HG03139 (cell line): ENCODE data around the gene SUPT4H1.

Experiments used
- ATAC-seq: cut with Tn5 transposase; IDR thresholded peaks from one replicate; pipeline ENCODE4 v1.9.1; 2021; ENCODE audit not compliant: unreplicated experiment

Gene SUPT4H1

GRCh38 chr17:58330997-58331814, 20.8 kb downstream of the SUPT4H1 start:
- ATAC-seq, result no peak

- no peak for ATAC-seq
These were observed 21.4 kb downstream of the SUPT4H1 start for GRCh38 chr17:58330538-58330996.

DNA sequence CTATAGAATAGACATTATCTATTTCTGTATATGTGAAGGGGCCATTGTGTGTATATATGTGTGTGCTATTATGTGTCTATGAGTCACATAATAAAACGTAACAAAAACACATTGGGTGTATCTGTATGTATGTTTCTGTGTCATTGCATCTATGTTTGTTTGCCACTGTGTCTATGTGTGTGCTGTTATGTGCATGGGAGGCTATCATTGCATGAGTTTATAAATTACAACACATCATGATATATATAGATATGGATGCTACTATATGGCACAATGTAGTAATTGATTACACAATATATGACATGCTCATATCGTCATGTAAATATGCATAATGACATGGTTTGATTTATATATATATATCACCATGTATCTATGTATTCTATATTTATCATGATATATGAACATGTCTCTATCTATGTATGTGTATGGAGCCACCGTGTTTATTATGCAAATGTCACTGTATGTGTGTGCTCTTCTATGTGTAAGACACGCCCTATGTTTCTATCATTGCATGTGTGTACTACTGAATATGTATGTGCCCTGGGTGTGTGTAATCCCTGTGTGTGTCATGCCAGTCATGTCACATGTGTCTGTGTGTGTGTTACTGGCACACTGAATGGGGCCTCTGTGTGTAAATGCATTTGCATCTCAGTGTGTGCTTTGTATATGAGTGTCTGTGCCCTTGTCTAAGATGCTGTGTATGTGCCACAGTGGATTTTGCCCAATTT, 22.0 kb downstream of the SUPT4H1 start:
- no peak for ATAC-seq

GRCh38 chr17:58329035-58329809, 22.8 kb downstream of the SUPT4H1 start:
- peak; percentile 33 for ATAC-seq

- no peak for ATAC-seq
These were observed 23.6 kb downstream of the SUPT4H1 start, which contains the start of gene TSPOAP1 for GRCh38 chr17:58328195-58329034. TSS of gene TSPOAP1 (minus strand) at chr17:58328795. CDS start at chr17:58327920, 875 bp downstream.

DNA sequence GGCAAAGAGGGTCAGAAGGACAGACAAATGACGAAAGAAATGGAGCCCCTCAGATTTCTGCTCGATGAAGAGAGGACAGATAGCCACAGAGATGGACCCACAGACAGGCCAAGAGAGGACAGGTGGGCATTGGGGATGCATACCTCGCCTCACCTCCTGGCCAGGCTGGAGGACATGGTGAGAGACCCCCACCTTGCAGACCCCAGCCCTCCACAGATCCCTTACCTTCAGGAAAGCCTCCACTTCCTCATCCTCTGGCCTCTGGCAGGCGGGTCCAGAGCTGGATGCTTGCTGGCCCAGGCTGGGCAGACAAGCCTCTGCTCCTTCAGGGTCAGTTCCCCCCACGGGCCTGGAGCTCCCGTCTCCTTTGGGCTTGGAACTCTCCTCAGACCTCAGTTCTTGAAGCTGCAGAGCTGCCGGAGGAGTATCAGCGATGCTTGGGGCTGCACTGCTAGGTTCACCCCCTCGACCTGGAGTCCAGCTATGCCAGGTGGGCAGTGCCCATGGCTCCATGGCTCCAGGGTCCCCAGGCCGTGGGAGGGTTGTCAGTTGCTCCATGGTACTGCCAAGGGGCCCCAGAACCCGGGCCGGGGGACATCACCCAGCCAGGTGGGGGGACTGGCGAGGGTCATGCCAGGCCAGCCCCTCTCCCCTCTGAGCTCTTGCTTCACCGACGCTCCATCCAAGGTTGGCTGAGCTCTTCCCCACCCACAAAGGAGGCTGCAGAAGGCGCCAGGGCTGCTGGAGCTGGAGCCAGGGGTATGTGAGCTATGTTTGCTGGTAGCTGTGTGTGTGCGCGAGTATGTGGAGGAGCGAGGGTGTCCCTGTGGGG, 24.4 kb downstream of the SUPT4H1 start:
- ATAC-seq, result no peak

GRCh38 chr17:58326609-58327362, 25.2 kb downstream of the SUPT4H1 start:
- ATAC-seq, result no peak

GRCh38 chr17:58325976-58326468, 26.0 kb downstream of the SUPT4H1 start:
- no peak for ATAC-seq

- ATAC-seq, result no peak
These were observed 26.7 kb downstream of the SUPT4H1 start for GRCh38 chr17:58325289-58325726.

DNA sequence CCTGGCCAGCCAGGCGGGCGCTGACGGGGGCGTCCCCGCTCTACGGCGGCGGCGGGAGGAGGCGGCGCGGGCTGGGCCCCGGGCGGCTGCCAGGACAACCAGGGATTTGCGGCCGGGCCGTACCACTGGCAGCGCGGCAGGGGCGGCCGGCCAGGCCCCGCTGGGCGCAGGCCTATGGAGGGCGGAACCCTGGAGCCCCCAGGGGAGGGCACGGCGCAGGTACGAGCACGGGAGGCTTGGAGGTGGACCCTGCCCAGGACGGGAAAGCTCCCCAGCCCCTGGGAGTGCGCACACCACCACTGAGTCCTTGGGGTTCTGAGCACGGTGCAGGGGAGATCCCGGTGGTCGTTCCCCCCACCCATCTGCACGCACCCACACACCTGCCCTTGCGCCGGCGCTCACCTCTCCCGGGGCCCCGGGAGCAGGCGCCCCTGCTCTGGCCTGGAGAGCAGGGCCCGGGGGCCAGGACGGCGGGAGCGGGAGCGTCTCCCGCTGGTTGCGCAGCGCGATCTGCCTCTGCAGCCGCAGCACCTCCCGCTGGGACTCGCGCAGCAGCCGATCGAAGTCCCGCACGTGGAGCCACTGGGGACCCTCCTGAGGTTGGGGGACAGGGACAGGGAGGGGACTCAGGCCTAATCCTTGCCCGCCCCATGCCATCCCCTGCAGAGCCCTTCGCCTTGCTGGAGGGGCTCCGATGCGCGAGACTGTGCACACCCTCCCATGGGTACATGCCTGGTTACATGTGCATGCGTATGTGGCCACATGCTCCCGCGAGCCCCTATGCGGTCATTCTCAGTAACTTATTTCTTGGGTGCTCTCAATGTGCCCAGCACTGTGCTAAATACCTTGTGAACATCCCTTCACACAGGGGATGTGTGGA, 27.4 kb downstream of the SUPT4H1 start:
- no peak for ATAC-seq

GRCh38 chr17:58324056-58324408, 28.0 kb downstream of the SUPT4H1 start:
- ATAC-seq, result no peak

DNA sequence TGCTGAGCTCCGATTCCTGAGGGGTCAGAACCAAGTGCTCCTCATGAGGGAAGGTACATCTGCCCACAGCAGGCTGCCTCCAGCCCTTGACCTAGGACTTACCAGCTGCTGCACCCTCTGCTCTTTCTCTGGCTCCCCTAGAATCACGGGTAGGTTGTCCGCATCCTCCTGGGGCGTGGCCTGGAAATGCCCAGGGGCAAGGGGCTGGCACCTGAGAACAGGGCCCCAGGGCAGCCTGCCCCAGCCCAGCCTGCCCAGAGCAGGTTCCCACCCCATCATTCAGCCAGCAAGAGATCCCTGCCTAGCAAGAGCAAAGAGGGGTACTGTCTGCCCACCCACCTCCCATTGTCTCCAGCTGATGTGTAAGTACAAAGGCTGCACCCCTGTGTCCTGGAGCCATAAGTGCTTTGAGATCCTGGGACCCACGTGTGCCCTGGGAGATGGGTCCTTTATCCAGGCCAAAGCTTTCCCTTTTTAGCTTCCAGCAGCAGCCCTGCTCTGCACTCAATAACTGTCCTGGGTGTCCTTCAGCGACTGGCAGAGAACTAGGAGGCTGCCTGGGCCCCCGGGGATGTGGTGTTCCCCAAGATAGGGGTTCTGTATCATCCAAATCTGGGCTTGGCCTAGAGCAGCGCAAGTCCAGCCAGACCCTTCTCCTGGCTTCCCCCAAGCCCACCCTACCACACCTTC, 28.5 kb downstream of the SUPT4H1 start:
- no peak for ATAC-seq

DNA sequence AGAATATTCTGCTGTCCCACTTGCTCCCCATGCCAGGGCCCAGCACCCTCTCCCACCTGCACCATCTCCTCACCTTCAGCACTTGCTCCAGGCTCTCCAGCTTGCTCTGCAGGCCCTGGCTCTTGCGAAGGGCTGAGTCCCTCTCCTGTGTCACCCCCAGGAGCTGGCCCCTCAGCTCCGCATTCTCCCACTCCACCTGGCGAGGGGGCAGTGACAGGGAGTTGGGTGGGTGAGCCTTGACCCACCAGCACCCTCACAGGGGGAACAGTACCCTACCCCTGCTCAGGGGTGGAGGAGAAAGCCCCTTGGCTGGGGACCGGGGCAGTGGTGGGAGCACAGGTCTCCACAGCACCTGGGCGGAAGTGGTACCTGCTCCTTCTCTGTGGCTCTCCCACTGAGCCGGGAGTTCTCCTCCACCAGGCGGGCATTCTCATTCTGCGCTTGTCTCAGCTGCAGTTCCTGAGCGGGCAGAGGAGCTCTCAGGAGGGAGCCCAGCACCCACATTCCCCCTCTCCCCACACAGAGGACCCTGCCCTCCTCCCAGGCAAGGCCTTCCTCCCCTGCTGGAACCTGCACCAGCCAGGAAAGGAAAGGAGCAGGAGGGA, 29.3 kb downstream of the SUPT4H1 start:
- ATAC-seq, result no peak

DNA sequence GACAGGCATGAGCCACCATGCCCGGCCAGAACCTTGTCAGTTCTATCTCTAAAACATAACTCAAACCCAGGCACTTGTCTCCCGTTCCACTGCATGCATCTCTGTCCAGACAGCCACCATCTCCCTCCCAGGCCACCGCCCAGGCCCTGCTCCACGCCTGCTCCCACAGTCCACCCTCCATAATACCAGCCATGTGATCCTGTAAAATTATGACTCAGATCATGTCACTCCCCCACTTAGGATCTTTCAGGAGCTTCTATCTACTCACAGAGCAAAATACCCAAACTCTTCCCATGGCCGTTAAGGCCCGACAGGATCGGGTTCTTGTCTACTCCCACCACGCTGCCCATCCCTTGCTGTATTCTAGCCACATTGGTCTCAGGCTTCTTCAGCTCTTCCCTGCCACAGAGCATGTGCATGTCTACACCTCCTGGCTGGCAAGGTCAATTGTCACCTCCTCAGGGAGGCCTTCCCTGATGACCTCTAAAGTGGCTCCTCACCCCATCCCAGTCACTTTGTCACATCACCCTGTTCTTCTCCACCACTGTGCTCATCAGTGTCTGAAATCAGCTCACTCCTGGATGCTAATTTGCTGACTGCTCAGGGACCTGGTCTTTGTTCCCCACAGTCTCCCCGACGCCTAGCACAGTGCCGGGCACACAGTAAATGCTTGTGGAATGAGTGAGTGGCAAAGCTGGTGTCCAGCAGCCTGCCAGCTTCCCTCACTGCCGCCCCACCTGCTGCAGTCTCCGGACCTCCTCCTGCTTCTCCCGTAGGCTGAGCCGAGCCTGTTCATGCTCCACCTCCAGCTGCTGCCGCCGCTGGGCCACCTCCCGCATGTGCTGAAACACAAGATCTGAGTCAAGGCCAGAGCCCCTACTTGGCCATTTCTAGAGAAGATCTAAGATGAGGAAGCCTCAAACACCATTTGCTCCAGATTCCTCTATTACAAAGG, 30.2 kb downstream of the SUPT4H1 start:
- no peak for ATAC-seq

DNA sequence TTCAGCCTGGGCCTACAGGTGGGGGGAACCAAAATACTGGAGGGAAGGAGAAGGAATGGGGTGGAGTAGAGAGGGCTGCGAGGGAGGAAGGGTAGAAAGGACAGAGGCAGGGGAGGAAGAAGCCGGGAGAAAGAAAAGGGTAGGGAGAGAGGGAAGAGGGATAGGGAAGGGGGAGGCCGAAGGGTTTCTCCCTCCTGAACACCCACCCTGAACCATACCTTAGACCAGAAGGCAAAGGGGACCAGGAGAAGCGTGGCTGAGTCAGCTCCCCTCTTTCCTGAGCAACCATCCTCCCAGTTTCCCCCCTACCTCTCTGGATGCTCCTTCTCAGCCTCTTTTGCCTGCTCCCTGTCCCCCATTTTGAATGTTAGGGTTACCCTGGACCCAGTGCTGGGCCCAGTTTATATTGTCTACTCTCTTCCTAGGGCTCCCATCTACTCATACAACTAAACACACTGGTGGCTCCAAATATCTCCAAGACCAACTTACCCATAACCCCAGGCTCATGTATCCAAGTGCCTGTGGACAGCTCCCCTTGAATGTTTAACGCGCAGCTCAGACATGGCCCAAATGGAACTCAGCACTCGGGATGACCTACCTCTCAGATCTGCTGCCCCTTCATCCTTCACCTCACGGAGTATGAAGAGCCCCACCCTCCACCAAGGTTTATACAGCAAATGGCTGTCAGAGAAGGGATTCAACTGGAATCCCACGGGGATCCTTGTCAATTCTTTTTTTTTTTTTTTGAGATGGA, 31.3 kb downstream of the SUPT4H1 start:
- no peak for ATAC-seq
